ENCODE measurements around the gene CLVS2.

DNA sequence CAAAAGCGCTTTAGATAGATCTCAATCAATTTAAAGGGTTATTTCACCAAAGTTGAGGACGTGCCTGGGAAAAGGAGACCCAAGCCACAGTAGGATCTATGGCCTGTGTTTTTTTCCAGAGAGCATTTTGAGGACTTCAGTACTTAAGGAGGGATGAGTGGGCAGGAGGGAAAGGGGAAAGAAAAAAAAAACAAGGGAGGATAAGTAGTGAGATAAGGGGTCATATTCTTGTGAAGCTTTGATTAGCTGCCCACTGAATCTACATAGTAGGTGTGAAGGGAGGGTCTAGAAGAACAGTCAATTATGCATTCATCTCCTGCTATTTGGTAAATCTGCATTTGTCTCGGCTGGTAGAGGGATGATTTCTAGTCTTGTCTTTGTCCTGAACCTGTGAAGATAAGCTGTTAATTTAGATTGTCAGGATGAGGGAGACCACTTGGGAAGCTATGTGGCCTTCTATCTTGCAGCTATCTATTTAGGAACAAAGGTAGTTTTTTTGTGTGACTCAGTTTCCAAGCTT is 48.4 kb downstream of the CLVS2 start:
- TF ChIP-seq, protein P1, sequence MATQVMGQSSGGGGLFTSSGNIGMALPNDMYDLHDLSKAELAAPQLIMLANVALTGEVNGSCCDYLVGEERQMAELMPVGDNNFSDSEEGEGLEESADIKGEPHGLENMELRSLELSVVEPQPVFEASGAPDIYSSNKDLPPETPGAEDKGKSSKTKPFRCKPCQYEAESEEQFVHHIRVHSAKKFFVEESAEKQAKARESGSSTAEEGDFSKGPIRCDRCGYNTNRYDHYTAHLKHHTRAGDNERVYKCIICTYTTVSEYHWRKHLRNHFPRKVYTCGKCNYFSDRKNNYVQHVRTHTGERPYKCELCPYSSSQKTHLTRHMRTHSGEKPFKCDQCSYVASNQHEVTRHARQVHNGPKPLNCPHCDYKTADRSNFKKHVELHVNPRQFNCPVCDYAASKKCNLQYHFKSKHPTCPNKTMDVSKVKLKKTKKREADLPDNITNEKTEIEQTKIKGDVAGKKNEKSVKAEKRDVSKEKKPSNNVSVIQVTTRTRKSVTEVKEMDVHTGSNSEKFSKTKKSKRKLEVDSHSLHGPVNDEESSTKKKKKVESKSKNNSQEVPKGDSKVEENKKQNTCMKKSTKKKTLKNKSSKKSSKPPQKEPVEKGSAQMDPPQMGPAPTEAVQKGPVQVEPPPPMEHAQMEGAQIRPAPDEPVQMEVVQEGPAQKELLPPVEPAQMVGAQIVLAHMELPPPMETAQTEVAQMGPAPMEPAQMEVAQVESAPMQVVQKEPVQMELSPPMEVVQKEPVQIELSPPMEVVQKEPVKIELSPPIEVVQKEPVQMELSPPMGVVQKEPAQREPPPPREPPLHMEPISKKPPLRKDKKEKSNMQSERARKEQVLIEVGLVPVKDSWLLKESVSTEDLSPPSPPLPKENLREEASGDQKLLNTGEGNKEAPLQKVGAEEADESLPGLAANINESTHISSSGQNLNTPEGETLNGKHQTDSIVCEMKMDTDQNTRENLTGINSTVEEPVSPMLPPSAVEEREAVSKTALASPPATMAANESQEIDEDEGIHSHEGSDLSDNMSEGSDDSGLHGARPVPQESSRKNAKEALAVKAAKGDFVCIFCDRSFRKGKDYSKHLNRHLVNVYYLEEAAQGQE (IDR thresholded peaks at IDR 0.05; ENCODE audit: low read depth) = no peak
- TF ChIP-seq USF1 (IDR thresholded peaks at IDR 0.05) (no peak), TAF1 (IDR thresholded peaks at IDR 0.05; ENCODE audit: low read depth) (no peak), EP300 (IDR thresholded peaks at IDR 0.05; ENCODE audit: borderline replicate concordance) (no peak), TEAD4 (IDR thresholded peaks at IDR 0.05) (no peak)

Data from Ishikawa (cell line).